Breast epithelium (tissue), 4 donors: ENCODE measurements around the gene BDKRB2. TPM values are rescaled to one million over a fixed set of nuclear protein-coding genes. Genes with fewer than 3 reads are reported as not detected.
A peak's percentile ranks its signal among the peaks of the same experiment; 100 is the strongest.

Experiments used
- DNase-seq, 2 donors: peaks; one replicate each; pipeline ENCODE4 v3.0.0-alpha.2; 2019; ENCODE audit warnings: low spot score in 2 of 2
- H3K27ac ChIP-seq, 2 donors: fragments of 200-600 bp; sonication (generic) in 1 of 2; one replicate each; pipeline ENCODE4 v1.5.1; 2016 to 2019; ENCODE audit warnings: mild to moderate bottlenecking in 1 of 2
- H3K27me3 ChIP-seq, 2 donors: fragments of 200-600 bp; sonication (generic) in 1 of 2; one replicate each; pipeline versions ENCODE4 v1.5.1 to v1.6.0; 2017 to 2019; ENCODE audit warnings: control low read depth in 1 of 2, mild to moderate bottlenecking in 1 of 2
- H3K36me3 ChIP-seq: fragments of 200-600 bp; one replicate; pipeline ENCODE4 v1.5.1; 2019
- H3K4me1 ChIP-seq, 2 donors: fragments of 200-600 bp; sonication (generic); one replicate each; pipeline ENCODE4 v1.5.1; 2016 to 2019; ENCODE audit warnings: control low read depth in 1 of 2
- H3K4me3 ChIP-seq, 3 donors: fragments of 200-600 bp; sonication (generic); 1 replicate in 2 of 3; 2 replicates in 1 of 3; pipeline ENCODE4 v1.5.1; 2016 to 2019; ENCODE audit warnings: mild to moderate bottlenecking in 3 of 3, moderate library complexity in 2 of 3
- H3K9me3 ChIP-seq, 2 donors: fragments of 200-600 bp; sonication (generic) in 1 of 2; one replicate each; pipeline ENCODE4 v1.5.1; 2016 to 2019; ENCODE audit warnings: control low read depth in 1 of 2
- POLR2A ChIP-seq: fragments of 450-650 bp; IDR thresholded peaks from one replicate; pipeline ENCODE4 v1.6.1; 2016; ENCODE audit warnings: antibody characterized with exemption, mild to moderate bottlenecking, moderate library complexity
- POLR2AphosphoS5 ChIP-seq, 3 donors: sonication (generic); formaldehyde crosslinking; IDR thresholded peaks; one replicate each; pipeline ENCODE4 v1.6.1; 2017; ENCODE audit warnings: antibody characterized with exemption in 3 of 3
- intact Hi-C: fragments of 100-400 bp; cut with DNase I; formaldehyde crosslinking; loops from one replicate; pipeline ENCODE4 v1.15.1; 2023; ENCODE audit warnings: low total_unique reads
- total RNA-seq, 3 donors: library from RNA; depleted of rRNA; stranded (reverse); fragments of >200 nt; gene quantifications; one replicate each; pipeline ENCODE4 v1.1.0, GENCODE V29; 2016
- TF ChIP-seq, protein P1 (sequence below), 3 donors: fragments of 450-650 bp; IDR thresholded peaks; one replicate each; pipeline ENCODE4 v1.5.1; 2016 to 2017; ENCODE audit warnings: antibody characterized with exemption in 3 of 3, mild to moderate bottlenecking in 3 of 3, moderate library complexity in 3 of 3

Gene BDKRB2
- total RNA-seq, 3 donors from 2014 or later, result 1.1 to 5.6 (median 4.2) TPM

DNA sequence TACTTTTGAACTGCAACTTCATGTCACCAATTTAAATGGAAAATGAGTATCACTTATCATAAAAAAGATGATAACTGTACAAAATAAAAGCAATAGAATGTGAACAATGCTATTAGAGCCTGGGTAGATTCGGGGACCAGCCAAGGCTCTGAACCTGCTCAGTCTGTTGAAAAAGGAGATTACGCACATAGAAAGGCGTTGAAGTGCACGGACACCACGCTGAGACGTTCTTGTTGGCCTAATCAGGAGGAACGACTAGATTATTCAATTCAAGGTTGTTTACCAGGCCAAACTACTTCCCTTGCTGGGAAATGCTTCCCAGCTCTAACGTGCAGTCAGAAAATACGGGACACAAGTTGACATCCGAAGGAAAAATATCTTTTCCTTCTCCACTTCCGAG lies 27.9 kb downstream of the BDKRB2 start:
- DNase-seq, result no peak
- Histone ChIP-seq H3K27ac (no peak overlapping the region), H3K9me3 (peaks cover 11 to 15% of the 10 kb centered on the region in 2 donors), H3K27me3 (no peaks in the 10 kb centered on the region), H3K4me1 (no peaks in the 10 kb centered on the region), H3K4me3 (no peak overlapping the region), H3K36me3 (no peaks in the 10 kb centered on the region)
- TF ChIP-seq, protein P1, sequence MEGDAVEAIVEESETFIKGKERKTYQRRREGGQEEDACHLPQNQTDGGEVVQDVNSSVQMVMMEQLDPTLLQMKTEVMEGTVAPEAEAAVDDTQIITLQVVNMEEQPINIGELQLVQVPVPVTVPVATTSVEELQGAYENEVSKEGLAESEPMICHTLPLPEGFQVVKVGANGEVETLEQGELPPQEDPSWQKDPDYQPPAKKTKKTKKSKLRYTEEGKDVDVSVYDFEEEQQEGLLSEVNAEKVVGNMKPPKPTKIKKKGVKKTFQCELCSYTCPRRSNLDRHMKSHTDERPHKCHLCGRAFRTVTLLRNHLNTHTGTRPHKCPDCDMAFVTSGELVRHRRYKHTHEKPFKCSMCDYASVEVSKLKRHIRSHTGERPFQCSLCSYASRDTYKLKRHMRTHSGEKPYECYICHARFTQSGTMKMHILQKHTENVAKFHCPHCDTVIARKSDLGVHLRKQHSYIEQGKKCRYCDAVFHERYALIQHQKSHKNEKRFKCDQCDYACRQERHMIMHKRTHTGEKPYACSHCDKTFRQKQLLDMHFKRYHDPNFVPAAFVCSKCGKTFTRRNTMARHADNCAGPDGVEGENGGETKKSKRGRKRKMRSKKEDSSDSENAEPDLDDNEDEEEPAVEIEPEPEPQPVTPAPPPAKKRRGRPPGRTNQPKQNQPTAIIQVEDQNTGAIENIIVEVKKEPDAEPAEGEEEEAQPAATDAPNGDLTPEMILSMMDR (IDR thresholded peaks at IDR 0.05), result no peak
- TF ChIP-seq POLR2A (no peak), POLR2AphosphoS5 (IDR thresholded peaks at IDR 0.05) (no peak)
- intact Hi-C loops, result no loop called here

DNA sequence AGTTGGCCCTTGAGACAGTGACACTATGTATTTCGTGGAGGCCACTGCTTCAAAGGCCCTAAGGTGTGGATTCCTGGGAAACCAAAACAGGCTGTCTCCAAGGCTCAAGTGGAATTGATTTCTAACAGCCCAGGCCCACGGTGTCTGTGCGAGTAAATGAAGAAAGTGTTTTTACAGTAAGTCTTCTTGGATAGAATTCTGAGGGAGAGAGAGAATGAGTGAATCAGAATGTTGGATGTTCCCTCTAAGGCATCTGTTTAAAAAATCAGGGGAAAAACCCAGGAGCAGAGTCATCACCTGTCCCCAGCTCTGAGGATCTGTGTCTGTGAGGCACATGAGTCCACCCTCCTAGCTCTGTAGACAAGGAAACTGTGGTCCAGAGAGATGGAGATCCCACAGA lies 29.0 kb downstream of the BDKRB2 start:
- intact Hi-C loops, result no loop called here
- DNase-seq, result no peak
- Histone ChIP-seq H3K27ac (peak overlapping the region in 1 of 2 donors; percentile 48), H3K9me3 (peaks cover 2 to 5% of the 10 kb centered on the region in 2 donors), H3K36me3 (no peaks in the 10 kb centered on the region), H3K4me3 (no peak overlapping the region), H3K4me1 (no peaks in the 10 kb centered on the region), H3K27me3 (no peaks in the 10 kb centered on the region)
- TF ChIP-seq, protein P1 (IDR thresholded peaks at IDR 0.05), result no peak
- no peak for TF ChIP-seq POLR2AphosphoS5 (IDR thresholded peaks at IDR 0.05)
- TF ChIP-seq POLR2A, result no peak

DNA sequence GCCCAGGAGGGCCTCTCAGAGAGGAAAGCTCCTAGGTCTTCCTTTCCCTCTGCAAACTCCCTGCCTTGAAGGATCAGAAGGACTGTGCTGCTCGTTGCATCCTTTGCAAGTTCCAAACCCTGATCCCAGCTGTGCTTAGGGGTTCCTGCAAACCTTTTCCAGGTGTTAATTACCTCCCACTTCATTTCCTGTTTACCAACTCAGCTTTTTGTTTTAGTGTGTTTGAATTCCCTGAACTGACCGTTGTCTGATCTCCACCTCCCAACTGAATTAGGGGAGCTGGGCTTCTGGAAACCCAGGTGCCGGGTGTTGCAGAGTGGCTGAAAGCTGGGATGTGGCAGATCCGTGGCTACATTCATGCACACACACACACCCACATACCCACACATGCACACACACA lies 30.8 kb downstream of the BDKRB2 start:
- H3K9me3 ChIP-seq, result no peaks in the 10 kb centered on the region
- H3K27me3 ChIP-seq, result no peaks in the 10 kb centered on the region
- H3K4me3 ChIP-seq, result no peak overlapping the region
- TF ChIP-seq POLR2A, result no peak
- DNase-seq, result no peak
- H3K36me3 ChIP-seq, result no peaks in the 10 kb centered on the region
- no peak overlapping the region for H3K27ac ChIP-seq
- intact Hi-C loops, result no loop called here
- no peaks in the 10 kb centered on the region for H3K4me1 ChIP-seq

DNA sequence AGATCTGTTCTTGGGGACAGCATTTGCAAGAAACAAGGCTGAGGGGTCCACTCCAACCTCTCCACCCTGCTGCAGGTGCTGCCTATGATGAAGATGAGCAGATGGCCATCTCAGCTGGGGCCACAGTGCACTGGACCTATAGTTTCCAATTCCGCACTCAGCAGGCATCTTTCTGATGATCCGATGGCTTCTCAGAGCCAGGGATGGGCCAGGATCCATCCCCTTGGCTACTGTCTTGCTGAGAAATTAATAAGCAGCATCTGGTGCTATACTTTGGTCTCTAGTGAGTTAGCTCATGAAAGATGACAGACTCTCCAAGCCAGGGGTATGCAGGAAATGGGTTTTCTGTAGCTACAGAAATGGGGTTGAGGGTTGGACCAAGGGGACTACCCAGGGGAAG lies 33.0 kb downstream of the BDKRB2 start:
- intact Hi-C loops, result no loop called here
- Histone ChIP-seq H3K9me3 (no peaks in the 10 kb centered on the region), H3K27ac (no peak overlapping the region), H3K4me3 (no peak overlapping the region), H3K4me1 (no peaks in the 10 kb centered on the region), H3K36me3 (no peaks in the 10 kb centered on the region), H3K27me3 (no peaks in the 10 kb centered on the region)
- no peak for TF ChIP-seq POLR2A
- TF ChIP-seq, protein P1 (IDR thresholded peaks at IDR 0.05), result no peak
- no peak for TF ChIP-seq POLR2AphosphoS5 (IDR thresholded peaks at IDR 0.05)
- no peak for DNase-seq

DNA sequence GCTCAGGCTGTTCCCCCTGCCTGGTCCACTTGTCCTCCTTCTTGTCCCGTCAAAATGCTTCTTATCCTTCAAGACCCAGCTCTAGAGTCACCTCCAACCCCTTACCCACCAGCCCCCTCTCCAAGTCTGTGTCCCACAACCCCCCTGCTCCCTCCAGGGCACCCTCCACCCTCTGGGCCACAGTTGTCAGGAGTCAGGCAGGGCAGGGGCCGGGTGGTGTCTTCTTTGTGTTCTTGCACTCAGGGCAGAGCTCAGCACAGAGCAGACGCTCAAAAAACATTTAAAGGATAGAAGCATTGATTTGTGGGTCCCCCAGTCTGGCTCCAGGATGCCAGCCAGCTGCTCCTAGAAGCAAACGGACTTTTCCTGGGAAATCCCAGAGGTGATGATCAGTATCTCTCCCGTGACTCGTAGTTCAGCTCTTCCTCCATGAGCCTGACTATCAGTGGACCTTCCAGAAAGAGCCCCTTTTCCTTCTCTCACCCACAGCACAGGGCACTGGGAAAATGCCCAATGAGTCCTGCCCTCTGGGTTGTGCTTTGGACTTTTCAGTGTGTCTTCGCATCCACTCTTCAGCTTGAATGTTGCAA lies 34.1 kb downstream of the BDKRB2 start:
- Histone ChIP-seq H3K9me3 (no peaks in the 10 kb centered on the region), H3K4me1 (no peaks in the 10 kb centered on the region), H3K4me3 (no peak overlapping the region), H3K27me3 (no peaks in the 10 kb centered on the region), H3K27ac (no peak overlapping the region), H3K36me3 (no peaks in the 10 kb centered on the region)
- intact Hi-C loops, result no loop called here
- no peak for DNase-seq
- TF ChIP-seq, protein P1 (IDR thresholded peaks at IDR 0.05), result no peak
- TF ChIP-seq POLR2AphosphoS5 (IDR thresholded peaks at IDR 0.05) (no peak), POLR2A (no peak)
